IMR-90 (cell line): Measurements from ENCODE around the gene SLX9. TPM values are rescaled to one million over a fixed set of nuclear protein-coding genes. Genes with fewer than 3 reads are reported as not detected.

Experiments
- ATAC-seq: fragments of 200-7000 bp; cut with Tn5 transposase; 2 replicates; pipeline ENCODE4 v1.9.1; 2020; ENCODE audit warnings: low read depth, mild to moderate bottlenecking, moderate library complexity
- BruUV-seq: library from RNA; stranded (reverse); fragments of 400-500 nt; replicated peaks from 2 replicates; lab custom pipeline; 2021; lab: Mats Ljungman, UMichigan
- CTCF ChIA-PET: fragments of 300-600 bp; formaldehyde crosslinking; extraction: SDS; loops from one replicate; lab custom pipeline; 2021; ENCODE audit warnings: antibody characterized with exemption; lab: Yijun Ruan, JAX
- POLR2A ChIA-PET: fragments of 300-600 bp; sonication (Branson Sonifier 250); formaldehyde crosslinking; loops from one replicate; lab custom pipeline; 2022; ENCODE audit warnings: antibody characterized with exemption; ENCODE audit not compliant: unreplicated experiment; lab: Charles Lee
- DNase-seq: peaks from one replicate; pipeline ENCODE4 v3.0.0; 2013
- H2AFZ ChIP-seq: replicated peaks from 2 replicates; pipeline ENCODE3; 2013; ENCODE audit warnings: low read length, mild to moderate bottlenecking; ENCODE audit not compliant: poor library complexity
- H2AK5ac ChIP-seq: 2 replicates; pipeline ENCODE4 v1.6.1; 2013; ENCODE audit warnings: low read depth, low read length, inconsistent platforms
- H2AK9ac ChIP-seq: replicated peaks from 2 replicates; pipeline ENCODE3; 2013; ENCODE audit warnings: mild to moderate bottlenecking, low read depth, low read length, moderate library complexity; ENCODE audit not compliant: poor library complexity
- H2BK120ac ChIP-seq: 2 replicates; pipeline ENCODE4 v1.6.1; 2013; ENCODE audit warnings: low read depth, low read length, inconsistent platforms
- H2BK15ac ChIP-seq: 3 replicates; pipeline ENCODE4 v1.6.1; 2013; ENCODE audit warnings: low read depth, low read length, inconsistent platforms
- H2BK20ac ChIP-seq: 2 replicates; pipeline ENCODE4 v1.6.1; 2013; ENCODE audit warnings: low read depth, mild to moderate bottlenecking, inconsistent platforms, low read length, moderate library complexity
- H2BK5ac ChIP-seq: 2 replicates; pipeline ENCODE4 v1.6.1; 2013; ENCODE audit warnings: mild to moderate bottlenecking, low read depth, low read length, inconsistent platforms; ENCODE audit not compliant: poor library complexity, severe bottlenecking
- H3K14ac ChIP-seq: replicated peaks from 2 replicates; pipeline ENCODE4 v1.6.1; 2013; ENCODE audit warnings: low read depth, low read length, inconsistent platforms
- H3K18ac ChIP-seq: 2 replicates; pipeline ENCODE4 v1.6.1; 2013; ENCODE audit warnings: low read depth, low read length, control low read depth
- H3K23ac ChIP-seq: 2 replicates; pipeline ENCODE4 v1.6.1; 2013; ENCODE audit warnings: low read depth, low read length, inconsistent platforms
- H3K27ac ChIP-seq: 2 replicates; pipeline ENCODE4 v1.5.1; 2013; ENCODE audit warnings: mild to moderate bottlenecking, control low read depth, low read length; ENCODE audit not compliant: insufficient read depth
- H3K27me3 ChIP-seq: 2 replicates; pipeline ENCODE4 v1.6.1; 2013; ENCODE audit warnings: low read length; ENCODE audit not compliant: control insufficient read depth, insufficient read depth
- H3K36me3 ChIP-seq: 2 replicates; pipeline ENCODE4 v1.6.1; 2013; ENCODE audit warnings: low read length, mixed read lengths; ENCODE audit not compliant: control insufficient read depth, insufficient read depth
- H3K4ac ChIP-seq: 2 replicates; pipeline ENCODE4 v1.6.1; 2013; ENCODE audit warnings: low read depth, low read length, inconsistent platforms
- H3K4me1 ChIP-seq: 2 replicates; pipeline ENCODE4 v1.6.1; 2013; ENCODE audit warnings: low read length, mixed read lengths; ENCODE audit not compliant: control insufficient read depth, insufficient read depth
- H3K4me2 ChIP-seq: 2 replicates; pipeline ENCODE4 v1.6.1; 2013; ENCODE audit warnings: low read depth, mild to moderate bottlenecking, control low read depth, low read length, moderate library complexity
- H3K4me3 ChIP-seq: 2 replicates; pipeline ENCODE4 v1.5.1; 2013; ENCODE audit warnings: low read depth, mild to moderate bottlenecking, control low read depth, low read length, moderate library complexity; ENCODE audit not compliant: insufficient read depth
- H3K56ac ChIP-seq: 2 replicates; pipeline ENCODE4 v1.6.1; 2013; ENCODE audit warnings: low read length, inconsistent platforms; ENCODE audit not compliant: insufficient read depth; ENCODE audit errors: extremely low read depth
- H3K79me1 ChIP-seq, 2 experiments: 2 replicates each; pipeline ENCODE4 v1.6.1; 2013; ENCODE audit warnings: low read length in 2 of 2, inconsistent platforms in 1 of 2, low read depth in 1 of 2
- H3K9ac ChIP-seq: 2 replicates; pipeline ENCODE4 v1.6.1; 2013; ENCODE audit warnings: low read depth, low read length, control low read depth
- H3K9me1 ChIP-seq: 2 replicates; pipeline ENCODE4 v1.6.1; 2013; ENCODE audit warnings: low read length, inconsistent platforms; ENCODE audit not compliant: insufficient read depth
- H3K9me3 ChIP-seq: 2 replicates; pipeline ENCODE4 v1.6.1; 2013; ENCODE audit warnings: low read length; ENCODE audit not compliant: control insufficient read depth, insufficient read depth
- H4K20me1 ChIP-seq: 2 replicates; pipeline ENCODE4 v1.6.1; 2013; ENCODE audit warnings: low read length, inconsistent platforms; ENCODE audit not compliant: insufficient read depth
- H4K5ac ChIP-seq: 2 replicates; pipeline ENCODE4 v1.6.1; 2013; ENCODE audit warnings: mild to moderate bottlenecking, low read depth, low read length, control low read depth
- H4K8ac ChIP-seq, 2 experiments: 2 replicates each; pipeline ENCODE4 v1.6.1; 2013; ENCODE audit warnings: low read depth in 2 of 2, low read length in 2 of 2, control low read depth in 1 of 2, inconsistent platforms in 1 of 2
- H4K91ac ChIP-seq: 2 replicates; pipeline ENCODE4 v1.6.1; 2013; ENCODE audit warnings: low read depth, low read length, inconsistent platforms; ENCODE audit not compliant: insufficient read depth
- BHLHE40 ChIP-seq: fragments of 150-350 bp; IDR thresholded peaks from 2 replicates; pipeline ENCODE4 v1.6.1; 2016; ENCODE audit warnings: mild to moderate bottlenecking, low read depth, low read length
- CEBPB ChIP-seq: IDR thresholded peaks from 2 replicates; pipeline ENCODE4 v1.6.1; 2012; ENCODE audit warnings: low read depth, low read length, improper control_type of control experiment
- CHD1 ChIP-seq: IDR thresholded peaks from 2 replicates; pipeline ENCODE4 v1.6.1; 2012; ENCODE audit warnings: low read depth, low read length, improper control_type of control experiment
- FOS ChIP-seq: fragments of 150-350 bp; IDR thresholded peaks from 2 replicates; pipeline ENCODE4 v1.6.1; 2016; ENCODE audit warnings: low read depth, low read length
- MAFK ChIP-seq: IDR thresholded peaks from 2 replicates; pipeline ENCODE4 v1.6.1; 2012; ENCODE audit warnings: low read depth, low read length, improper control_type of control experiment
- MAZ ChIP-seq: IDR thresholded peaks from 2 replicates; pipeline ENCODE4 v1.6.1; 2012; ENCODE audit warnings: low read depth, mild to moderate bottlenecking, low read length, improper control_type of control experiment, moderate library complexity, borderline replicate concordance
- MXI1 ChIP-seq: IDR thresholded peaks from 2 replicates; pipeline ENCODE4 v1.6.1; 2012; ENCODE audit warnings: low read depth, mild to moderate bottlenecking, low read length, moderate library complexity, borderline replicate concordance
- NFE2L2 ChIP-seq: fragments of 150-350 bp; IDR thresholded peaks from 2 replicates; pipeline ENCODE4 v1.6.1; 2016; ENCODE audit warnings: low read depth, mild to moderate bottlenecking, low read length
- POLR2A ChIP-seq: IDR thresholded peaks from 2 replicates; pipeline ENCODE4 v1.6.1; 2012; ENCODE audit warnings: mild to moderate bottlenecking, low read depth, low read length
- RAD21 ChIP-seq: IDR thresholded peaks from 2 replicates; pipeline ENCODE4 v1.6.1; 2012; ENCODE audit warnings: low read length, improper control_type of control experiment
- RCOR1 ChIP-seq: IDR thresholded peaks from 2 replicates; pipeline ENCODE4 v1.6.1; 2012; ENCODE audit warnings: mild to moderate bottlenecking, low read length, improper control_type of control experiment; ENCODE audit not compliant: insufficient replicate concordance
- RFX5 ChIP-seq: IDR thresholded peaks from 2 replicates; pipeline ENCODE4 v1.8.0; 2012; ENCODE audit warnings: low read depth, mild to moderate bottlenecking, low read length, moderate library complexity
- WGBS, 2 experiments: methylation state at CpG; one replicate each; pipeline versions ENCODE4 v1.1.5 to v1.1.7; 2013; ENCODE audit warnings: missing lambda C conversion rate in 2 of 2; ENCODE audit not compliant: insufficient read length in 1 of 2; ENCODE audit errors: extremely low coverage in 2 of 2; 5-methylcytosine and 5-hydroxymethylcytosine counted together
- dilution Hi-C: fragments of 300-500 bp; cut with HindIII; formaldehyde crosslinking; loops from one replicate; pipeline ENCODE4 v1.14.3; 2018; ENCODE audit warnings: low sequenced_read_pairs; ENCODE audit not compliant: unreplicated experiment
- in situ Hi-C: fragments of 300-500 bp; cut with MboI; formaldehyde crosslinking; loops from 3 replicates; pipeline ENCODE4 v1.14.3; 2019; ENCODE audit warnings: low sequenced_read_pairs, inconsistent platforms, mixed read lengths
- intact Hi-C: fragments of 100-400 bp; cut with micrococcal nuclease; formaldehyde crosslinking; loops from 2 replicates; pipeline ENCODE4 v1.10.0; 2022
- polyA plus RNA-seq, 3 experiments: library from polyadenylated mRNA; depleted of rRNA; stranded (reverse); fragments of >200 nt; gene quantifications; 2 replicates each; pipeline ENCODE4 v1.2.3, GENCODE V29; 2012; ENCODE audit warnings: low replicate concordance in 1 of 3
- total RNA-seq: library from RNA; depleted of rRNA; stranded (reverse); fragments of >200 nt; gene quantifications from 2 replicates; pipeline ENCODE4 v1.2.3, GENCODE V29; 2012
- TF ChIP-seq, protein P1 (sequence below): fragments of 150-350 bp; IDR thresholded peaks from 2 replicates; pipeline ENCODE4 v1.6.1; 2016; ENCODE audit warnings: low read depth, mild to moderate bottlenecking, low read length, moderate library complexity, borderline replicate concordance
- TF ChIP-seq, protein P2 (sequence below): fragments of 150-350 bp; IDR thresholded peaks from 2 replicates; pipeline ENCODE4 v1.6.1; 2017; ENCODE audit warnings: mild to moderate bottlenecking, antibody characterized with exemption, low read length, low read depth

Gene SLX9
- total and polyA plus RNA-seq, 2 of the 4 experiments (the other 2 are of a cell fraction) = 10.4 to 21.7 TPM

DNA sequence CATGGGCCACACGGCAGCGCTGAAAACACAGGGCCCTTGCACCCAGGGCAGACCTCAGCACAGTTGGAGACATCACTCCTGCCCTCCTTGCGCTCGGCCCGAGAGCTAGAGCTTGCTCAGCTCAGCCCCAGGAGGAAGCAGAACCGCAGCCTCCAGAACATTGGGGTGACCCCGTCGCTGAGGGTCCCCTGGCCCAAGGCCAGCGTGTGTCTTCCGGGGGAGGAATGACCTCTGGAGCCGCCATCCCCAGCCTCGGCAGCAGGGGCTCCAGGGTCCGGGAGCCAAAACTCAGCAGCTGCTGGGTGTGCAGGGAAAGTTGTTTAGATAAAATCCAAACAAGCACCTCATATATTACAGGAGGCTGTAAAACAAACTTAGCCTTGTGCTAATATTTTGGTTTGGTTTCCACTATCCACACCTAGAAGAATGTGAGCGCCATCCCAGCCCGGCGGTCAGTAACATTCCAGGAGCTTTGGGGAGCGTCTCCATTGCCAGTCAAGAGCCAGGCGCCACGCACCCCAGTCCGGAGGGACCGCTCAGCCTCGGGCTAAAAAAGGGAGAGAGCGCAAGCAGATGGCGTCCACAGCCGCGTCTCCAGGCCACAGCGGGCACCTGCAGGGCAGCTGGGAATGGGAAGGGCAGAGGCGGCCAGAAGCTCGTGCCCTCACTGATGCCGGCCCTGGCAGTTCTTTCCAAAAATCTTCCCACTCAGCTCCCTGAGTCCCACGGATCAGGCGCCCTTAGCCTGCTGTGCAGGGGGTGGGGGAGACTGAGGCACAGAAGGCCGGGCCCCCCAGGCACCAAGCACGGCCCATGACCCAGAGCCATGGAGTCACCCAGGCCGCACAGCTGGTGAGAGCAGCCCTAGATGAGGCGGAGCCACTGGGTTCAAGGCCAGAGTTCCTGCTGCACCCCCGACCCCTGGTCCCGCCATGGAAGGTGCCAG is 52.0 kb downstream of the SLX9 start (continued):
- no peak for TF ChIP-seq FOS
- peak; percentile 40 for TF ChIP-seq RAD21
- TF ChIP-seq MAFK = no peak
- TF ChIP-seq MXI1 = no peak

- Histone ChIP-seq H3K14ac (no peak overlapping the region), H4K91ac (peak overlapping the region; percentile 86; the same call in 1 of the 2 replicates), H3K23ac (no peak overlapping the region), H4K20me1 (peaks cover 3% of the 10 kb centered on the region; the same call in 1 of the 2 replicates), H3K9me1 (no peaks in the 10 kb centered on the region), H2BK120ac (peak overlapping the region; percentile 35; the same call in 1 of the 2 replicates), H2AK9ac (peak overlapping the region; percentile 16), H3K56ac (no peak overlapping the region), H3K18ac (peak overlapping the region; percentile 64; the same call in 1 of the 2 replicates), H2AFZ (peak overlapping the region; percentile 44), H4K5ac (peak overlapping the region; percentile 23; the same call in 1 of the 2 replicates), H3K9me3 (no peaks in the 10 kb centered on the region), H2BK15ac (peak overlapping the region; percentile 65; the same call in 2 of the 3 replicates), H2BK5ac (no peak overlapping the region), H3K4me3 (no peak overlapping the region), H3K36me3 (no peaks in the 10 kb centered on the region), H3K4me1 (peaks cover 25% of the 10 kb centered on the region), H3K9ac (no peak overlapping the region), H2AK5ac (peak overlapping the region; percentile 89), H3K27ac (no peak overlapping the region), H3K27me3 (peaks cover 39% of the 10 kb centered on the region), H3K4ac (peak overlapping the region; percentile 53), H4K8ac (peak overlapping the region; percentile 23 to 65; a peak in 2 of 4 replicates), H3K4me2 (no peak overlapping the region), H2BK20ac (0 out of 2 replicates have a peak overlapping the region, but pooled peaks have one; percentile 12), H3K79me1 (no peaks in the 10 kb centered on the region)
- ChIA-PET CTCF (no interaction called here), POLR2A (no interaction called here)
- BruUV-seq = no TSS peak
- intact Hi-C loops = no loop called here
- in situ Hi-C loops = no loop called here
- no peak for ATAC-seq
- no peak for DNase-seq
- dilution Hi-C loops = no loop called here
- WGBS, 2 experiments = 90% methylated on average over 2 of the region's 13 CpGs; no CpG with 5 or more reads in 1 of the 2 experiments
- TF ChIP-seq, protein P1, sequence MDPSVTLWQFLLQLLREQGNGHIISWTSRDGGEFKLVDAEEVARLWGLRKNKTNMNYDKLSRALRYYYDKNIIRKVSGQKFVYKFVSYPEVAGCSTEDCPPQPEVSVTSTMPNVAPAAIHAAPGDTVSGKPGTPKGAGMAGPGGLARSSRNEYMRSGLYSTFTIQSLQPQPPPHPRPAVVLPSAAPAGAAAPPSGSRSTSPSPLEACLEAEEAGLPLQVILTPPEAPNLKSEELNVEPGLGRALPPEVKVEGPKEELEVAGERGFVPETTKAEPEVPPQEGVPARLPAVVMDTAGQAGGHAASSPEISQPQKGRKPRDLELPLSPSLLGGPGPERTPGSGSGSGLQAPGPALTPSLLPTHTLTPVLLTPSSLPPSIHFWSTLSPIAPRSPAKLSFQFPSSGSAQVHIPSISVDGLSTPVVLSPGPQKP = no peak
- no peak for TF ChIP-seq CHD1
- TF ChIP-seq, protein P2, sequence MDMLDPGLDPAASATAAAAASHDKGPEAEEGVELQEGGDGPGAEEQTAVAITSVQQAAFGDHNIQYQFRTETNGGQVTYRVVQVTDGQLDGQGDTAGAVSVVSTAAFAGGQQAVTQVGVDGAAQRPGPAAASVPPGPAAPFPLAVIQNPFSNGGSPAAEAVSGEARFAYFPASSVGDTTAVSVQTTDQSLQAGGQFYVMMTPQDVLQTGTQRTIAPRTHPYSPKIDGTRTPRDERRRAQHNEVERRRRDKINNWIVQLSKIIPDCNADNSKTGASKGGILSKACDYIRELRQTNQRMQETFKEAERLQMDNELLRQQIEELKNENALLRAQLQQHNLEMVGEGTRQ = no peak
- no peak for TF ChIP-seq BHLHE40
- no peak for TF ChIP-seq FOS
- no peak for TF ChIP-seq RAD21
- no peak for TF ChIP-seq MAFK
- no peak for TF ChIP-seq RFX5
- no peak for TF ChIP-seq MAZ
- no peak for TF ChIP-seq POLR2A
- TF ChIP-seq NFE2L2 = no peak
- TF ChIP-seq RCOR1 = no peak
- TF ChIP-seq CEBPB = no peak
These were observed 52.8 kb downstream of the SLX9 start for GRCh38 chr21:44992608-44993031.
